ENCODE results near the gene PLPP6. TPM values are rescaled to one million over a fixed set of nuclear protein-coding genes. Genes with fewer than 3 reads are reported as not detected.

The PLPP6 gene
- total and polyA plus RNA-seq, 2 of the 8 experiments (the other 6 are each of a cell fraction or from before 2014, with no cell fraction given), result 11.8 to 13.3 TPM

DNA sequence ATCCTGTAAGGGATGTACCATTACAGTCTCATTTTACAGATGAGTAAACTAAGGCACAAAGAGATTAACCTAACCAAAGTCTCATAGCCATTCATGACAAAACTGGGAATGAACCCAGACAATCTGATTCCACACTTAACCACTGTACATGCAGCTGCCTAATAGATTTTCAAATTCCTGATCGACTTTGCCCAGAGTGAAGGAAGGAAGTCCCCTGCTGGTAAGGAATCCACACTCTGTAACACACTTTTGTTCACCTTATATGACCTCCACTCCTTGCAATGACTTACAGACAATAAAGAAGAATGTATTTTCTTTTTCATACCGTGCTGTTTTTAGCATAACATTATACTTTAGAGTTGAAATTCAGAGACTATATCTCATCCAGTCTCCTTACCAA, 31.3 kb upstream of the PLPP6 start (continued):
- no peak for TF ChIP-seq EP300 (IDR thresholded peaks at IDR 0.05; ENCODE audit: borderline replicate concordance in 1 of 2, low read depth in 2 of 2, low read length in 2 of 2)

Measured in H1 (cell line).